ENCODE results near the gene WDR5.

GRCh38 chr9:134208310-134208841, 72.5 kb downstream of the WDR5 start:
- TF ChIP-seq ZNF592 (IDR thresholded peaks at IDR 0.05) (no peak), STAT3 (IDR thresholded peaks at IDR 0.05; ENCODE audit: low read depth, low read length) (no peak), HDAC6 (IDR thresholded peaks at IDR 0.05; ENCODE audit: unreplicated experiment) (no peak), REST (IDR thresholded peaks at IDR 0.05; ENCODE audit: low read depth, low read length) (no peak), POLR2AphosphoS5 (IDR thresholded peaks at IDR 0.05; ENCODE audit: low read length) (no peak), EZH2 (IDR thresholded peaks at IDR 0.05; ENCODE audit: borderline replicate concordance, control insufficient read depth, low read depth, low read length) (no peak), EP300 (IDR thresholded peaks at IDR 0.05; ENCODE audit: borderline replicate concordance in 1 of 2, control insufficient read depth in 1 of 2, low read depth in 2 of 2, low read length in 2 of 2) (no peak), TAF1 (IDR thresholded peaks at IDR 0.05; ENCODE audit: borderline replicate concordance, low read depth, low read length) (no peak), KDM1A (IDR thresholded peaks at IDR 0.05; ENCODE audit: borderline replicate concordance) (no peak), CTCF (IDR thresholded peaks at IDR 0.05 in 2 of 3, conservative IDR thresholded peaks at IDR 0.05 in 1 of 3; ENCODE audit: control insufficient read depth in 2 of 3, extremely low read depth in 1 of 3, insufficient read depth in 1 of 3, low read depth in 3 of 3, low read length in 3 of 3) (no peak), MEF2A (IDR thresholded peaks at IDR 0.05; ENCODE audit: insufficient read depth, low read depth, low read length) (no peak), SRF (IDR thresholded peaks at IDR 0.05; ENCODE audit: low read depth in 2 of 2, low read length in 2 of 2) (no peak), SREBF2 (IDR thresholded peaks at IDR 0.05; ENCODE audit: low read length) (no peak)

Data from GM12878 (cell line).